Naive thymus-derived CD4-positive, alpha-beta T cell (primary cell): ENCODE data around the gene ADAT2. TPM values are rescaled to one million over a fixed set of nuclear protein-coding genes. Genes with fewer than 3 reads are reported as not detected.

ENCODE experiments used
- ATAC-seq: fragments of 150-1000 bp; cut with Tn5 transposase; 2 replicates; pipeline ENCODE4 v1.10.0; 2021; ENCODE audit warnings: mild to moderate bottlenecking, moderate library complexity
- CTCF ChIA-PET: fragments of 350-600 bp; sonication (Branson Sonifier 250); formaldehyde crosslinking; loops from one replicate; lab custom pipeline; 2021; ENCODE audit warnings: antibody characterized with exemption; lab: Charles Lee
- POLR2A ChIA-PET: fragments of 350-600 bp; sonication (Branson Sonifier 250); formaldehyde crosslinking; loops from one replicate; lab custom pipeline; 2021; ENCODE audit warnings: antibody characterized with exemption, inconsistent platforms; lab: Charles Lee
- DNase-seq, 9 donors: peaks; one replicate each; pipeline versions ENCODE4 v3.0.0 to v3.0.0-alpha.2; 2020 to 2022; ENCODE audit warnings: mixed read lengths in 1 of 9
- H3K27ac ChIP-seq: one replicate; pipeline ENCODE4 v1.7.0; 2013; ENCODE audit warnings: mild to moderate bottlenecking, low read depth, low read length, moderate library complexity
- H3K27me3 ChIP-seq, 2 donors: one replicate each; pipeline ENCODE4 v1.7.0; 2013; ENCODE audit warnings: low read length in 2 of 2, mild to moderate bottlenecking in 2 of 2, moderate library complexity in 2 of 2; ENCODE audit not compliant: control insufficient read depth in 2 of 2, insufficient read depth in 2 of 2
- H3K36me3 ChIP-seq, 3 experiments: 1 replicate in 2 of 3; 2 replicates in 1 of 3; pipeline ENCODE4 v1.7.0; 2013; ENCODE audit warnings: low read length in 3 of 3, mild to moderate bottlenecking in 3 of 3, moderate library complexity in 1 of 3; ENCODE audit not compliant: insufficient read depth in 3 of 3, control insufficient read depth in 2 of 3
- H3K4me1 ChIP-seq, 2 donors: one replicate each; pipeline ENCODE4 v1.7.0; 2013; ENCODE audit warnings: low read length in 2 of 2, mild to moderate bottlenecking in 2 of 2, moderate library complexity in 1 of 2; ENCODE audit not compliant: control insufficient read depth in 2 of 2, insufficient read depth in 2 of 2
- H3K4me3 ChIP-seq: 2 replicates; pipeline ENCODE4 v1.7.0; 2013; ENCODE audit warnings: mild to moderate bottlenecking, low read length
- H3K9me3 ChIP-seq, 3 experiments: 1 replicate in 2 of 3; 2 replicates in 1 of 3; pipeline ENCODE4 v1.7.0; 2013; ENCODE audit warnings: low read length in 3 of 3; ENCODE audit not compliant: control insufficient read depth in 2 of 3
- H3K27ac Mint-ChIP-seq, 9 donors: one replicate each; pipeline ENCODE4 v1.8.0; 2020 to 2022; ENCODE audit warnings: mixed read lengths in 9 of 9, mild to moderate bottlenecking in 8 of 9, moderate library complexity in 5 of 9, inconsistent platforms in 2 of 9
- H3K27me3 Mint-ChIP-seq, 5 donors: one replicate each; pipeline ENCODE4 v1.8.0; 2021 to 2022; ENCODE audit warnings: mixed read lengths in 5 of 5, mild to moderate bottlenecking in 1 of 5
- H3K36me3 Mint-ChIP-seq, 5 donors: one replicate each; pipeline ENCODE4 v1.8.0; 2020 to 2022; ENCODE audit warnings: mixed read lengths in 5 of 5, mild to moderate bottlenecking in 3 of 5, inconsistent platforms in 1 of 5
- H3K4me1 Mint-ChIP-seq, 7 donors: one replicate each; pipeline ENCODE4 v1.8.0; 2020 to 2022; ENCODE audit warnings: mixed read lengths in 7 of 7, mild to moderate bottlenecking in 3 of 7, inconsistent platforms in 1 of 7
- H3K4me3 Mint-ChIP-seq, 10 donors: one replicate each; pipeline ENCODE4 v1.8.0; 2020 to 2022; ENCODE audit warnings: mild to moderate bottlenecking in 10 of 10, mixed read lengths in 10 of 10, moderate library complexity in 6 of 10, inconsistent platforms in 2 of 10
- H3K9me3 Mint-ChIP-seq, 11 donors: one replicate each; pipeline ENCODE4 v1.8.0; 2020 to 2022; ENCODE audit warnings: mixed read lengths in 11 of 11, mild to moderate bottlenecking in 4 of 11, inconsistent platforms in 1 of 11, moderate library complexity in 1 of 11
- intact Hi-C, 2 donors: fragments of 100-400 bp; cut with micrococcal nuclease; formaldehyde crosslinking; loops; one replicate each; pipeline ENCODE4 v1.15.1; 2023
- polyA plus RNA-seq, 2 donors: library from polyadenylated mRNA; unstranded; fragments of 300-500 nt; fragmentation: Illumina TruSeq; gene quantifications; one replicate each; pipeline ENCODE4 v1.2.3, GENCODE V29; 2021
- total RNA-seq, 6 experiments: library from RNA in 5 of 6; stranded (reverse) in 5 of 6; gene quantifications; 1 replicate in 5 of 6; 2 replicates in 1 of 6; pipeline ENCODE4 v1.2.3 and lab custom pipeline; 2021 to 2026

Gene ADAT2
- total and polyA plus RNA-seq, 7 experiments from 2014 or later: 1.2 to 25.8 (median 19.4) TPM

DNA sequence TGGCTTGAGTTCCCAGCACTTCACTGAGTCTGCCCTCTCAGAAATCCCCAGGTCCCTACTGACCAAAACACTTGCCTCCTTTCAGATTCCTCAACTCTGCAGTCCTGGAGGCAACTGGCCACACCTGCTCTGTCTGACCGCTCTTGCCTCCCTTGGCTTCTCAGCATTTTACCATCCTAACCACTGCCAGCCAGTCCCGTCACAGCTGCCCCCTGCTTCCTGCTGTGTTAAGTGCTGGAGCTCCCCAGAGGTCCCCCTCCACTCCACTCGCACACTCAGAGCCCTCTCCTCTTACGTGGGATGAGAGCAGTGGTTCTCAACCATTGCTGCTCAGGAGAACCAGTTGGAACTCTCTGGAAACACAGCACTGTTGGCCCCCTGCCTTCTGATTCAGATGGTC, 20.5 kb downstream of the ADAT2 start:
- Histone ChIP-seq H3K4me3 (no peak overlapping the region), H3K36me3 (peaks cover 0 to 7% (median 0%) of the 10 kb centered on the region in 3 experiments), H3K27ac (no peak overlapping the region), H3K9me3 (no peaks in the 10 kb centered on the region), H3K4me1 (no peaks in the 10 kb centered on the region), H3K27me3 (no peaks in the 10 kb centered on the region)
- no peak for ATAC-seq
- ChIA-PET POLR2A (no interaction called here), CTCF (interaction anchor here (0.7 to 5.1 kb wide), 2 partner anchors 318 to 955 kb away, joined by 3 to 39 read pairs; no protein-coding TSS in a partner anchor)
- H3K27ac Mint-ChIP-seq: peak overlapping the region in 1 of 9 donors; percentile 51
- H3K27me3 Mint-ChIP-seq: no peaks in the 10 kb centered on the region
- peaks cover 3 to 17% (median 6%) of the 10 kb centered on the region in 5 donors for H3K36me3 Mint-ChIP-seq
- intact Hi-C loops: loop anchor here (5.0 kb wide), 2 partner anchors 403 to 483 kb away; partner anchors contain the start of gene HIVEP2 (in 1 of the 2)
- peaks cover 0 to 5% (median 0%) of the 10 kb centered on the region in 7 donors for H3K4me1 Mint-ChIP-seq
- no peaks in the 10 kb centered on the region for H3K9me3 Mint-ChIP-seq
- no peak overlapping the region for H3K4me3 Mint-ChIP-seq
- no peak for DNase-seq

DNA sequence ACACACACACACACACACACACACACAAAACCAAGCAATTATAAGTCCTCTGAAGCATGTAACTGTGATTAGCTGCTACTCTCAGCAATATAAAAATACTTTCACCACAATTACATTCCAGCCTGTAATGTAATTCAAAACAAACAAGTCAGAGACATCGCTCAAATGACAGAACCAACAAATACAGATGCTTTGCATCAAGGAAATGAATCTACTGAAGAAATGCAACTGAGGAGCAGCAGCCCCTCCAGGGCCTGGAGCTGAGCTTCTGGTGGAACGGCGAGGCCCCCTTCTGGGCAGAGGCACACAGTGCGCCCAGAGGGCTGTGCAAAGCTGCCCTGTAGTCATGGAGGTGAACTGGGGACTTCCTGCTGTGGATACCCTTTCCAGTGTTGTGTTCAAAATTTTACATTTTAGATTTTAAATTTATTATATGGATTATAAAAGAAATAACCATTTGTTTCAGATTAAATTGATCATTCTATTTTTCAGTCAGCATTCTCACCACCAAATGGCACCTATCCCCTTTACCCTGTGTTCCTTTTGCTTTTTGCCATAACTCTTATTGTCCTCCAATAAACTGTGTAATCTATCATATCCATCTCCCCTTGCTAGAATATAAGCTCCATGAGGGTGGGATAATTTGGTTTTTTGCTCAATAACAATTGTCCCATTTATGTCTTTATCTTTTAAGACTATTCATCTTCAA, 23.2 kb downstream of the ADAT2 start:
- H3K9me3 Mint-ChIP-seq: no peaks in the 10 kb centered on the region
- H3K27me3 Mint-ChIP-seq: no peaks in the 10 kb centered on the region
- H3K27me3 ChIP-seq: no peaks in the 10 kb centered on the region
- POLR2A ChIA-PET: interaction anchor here (0.6 to 1.2 kb wide), 2 partner anchors 20 to 23 kb away, joined by 3 read pairs; partner anchors contain the start of genes ADAT2 and PEX3
- no peak overlapping the region for H3K4me3 Mint-ChIP-seq
- H3K4me1 Mint-ChIP-seq: peaks cover 0 to 5% (median 0%) of the 10 kb centered on the region in 7 donors
- H3K36me3 ChIP-seq: peaks cover 0 to 5% (median 0%) of the 10 kb centered on the region in 3 experiments
- H3K9me3 ChIP-seq: no peaks in the 10 kb centered on the region
- peak; percentile 99 for ATAC-seq
- DNase-seq: peak; percentile 53 to 80 (median 73)
- H3K27ac Mint-ChIP-seq: peak overlapping the region in 3 of 9 donors; percentile 25 to 75 (median 28)
- H3K36me3 Mint-ChIP-seq: peaks cover under 1 to 9% (median 5%) of the 10 kb centered on the region in 5 donors
- H3K27ac ChIP-seq: no peak overlapping the region
- intact Hi-C loops: loop anchor here (1.0 to 5.0 kb wide), 8 partner anchors 194 to 1280 kb away; partner anchors contain the start of genes HIVEP2 (in 1 of the 2), NMBR (in 1 of the 2) and VTA1 (in 1 of the 2)
- CTCF ChIA-PET: interaction anchor here (0.5 to 5.1 kb wide), 16 partner anchors 9 to 955 kb away, joined by 3 to 39 read pairs (median 4); no protein-coding TSS in a partner anchor
- no peaks in the 10 kb centered on the region for H3K4me1 ChIP-seq
- H3K4me3 ChIP-seq: no peak overlapping the region

DNA sequence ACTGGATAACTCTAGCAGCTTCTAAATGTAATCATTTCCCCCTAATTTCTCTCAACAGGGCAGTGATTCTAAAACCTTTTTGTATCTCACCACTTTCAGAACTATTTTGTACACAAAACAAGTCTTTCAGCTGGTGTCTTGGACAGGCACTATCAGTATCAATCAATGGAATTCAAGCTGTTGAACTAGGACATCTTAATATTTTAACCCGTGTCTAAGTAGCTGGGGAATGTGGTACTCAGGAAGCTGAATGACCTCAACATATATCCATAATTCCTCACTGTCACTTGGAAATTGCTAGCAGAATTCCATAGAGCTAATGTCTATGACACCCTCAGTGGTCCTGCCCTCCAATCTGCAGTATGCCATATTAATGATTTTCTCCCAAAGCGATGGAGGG, 24.5 kb downstream of the ADAT2 start:
- Histone ChIP-seq H3K27ac (no peak overlapping the region), H3K36me3 (no peaks in the 10 kb centered on the region), H3K27me3 (no peaks in the 10 kb centered on the region), H3K4me1 (no peaks in the 10 kb centered on the region), H3K4me3 (no peak overlapping the region), H3K9me3 (no peaks in the 10 kb centered on the region)
- ChIA-PET CTCF (interaction anchor here (0.6 to 5.1 kb wide), 10 partner anchors 11 to 1152 kb away, joined by 3 to 39 read pairs (median 3); no protein-coding TSS in a partner anchor), POLR2A (no interaction called here)
- Mint-ChIP-seq H3K9me3 (no peaks in the 10 kb centered on the region), H3K4me3 (no peak overlapping the region), H3K4me1 (peaks cover 0 to 5% (median 0%) of the 10 kb centered on the region in 7 donors), H3K27me3 (no peaks in the 10 kb centered on the region), H3K36me3 (peaks cover 0 to 8% (median 4%) of the 10 kb centered on the region in 5 donors), H3K27ac (no peak overlapping the region)
- ATAC-seq: no peak
- intact Hi-C loops: loop anchor here (2.0 to 5.0 kb wide), 3 partner anchors 399 to 1279 kb away; partner anchors contain the start of genes HIVEP2 (in 1 of the 2), NMBR (in 1 of the 2) and VTA1 (in 1 of the 2)
- no peak for DNase-seq

DNA sequence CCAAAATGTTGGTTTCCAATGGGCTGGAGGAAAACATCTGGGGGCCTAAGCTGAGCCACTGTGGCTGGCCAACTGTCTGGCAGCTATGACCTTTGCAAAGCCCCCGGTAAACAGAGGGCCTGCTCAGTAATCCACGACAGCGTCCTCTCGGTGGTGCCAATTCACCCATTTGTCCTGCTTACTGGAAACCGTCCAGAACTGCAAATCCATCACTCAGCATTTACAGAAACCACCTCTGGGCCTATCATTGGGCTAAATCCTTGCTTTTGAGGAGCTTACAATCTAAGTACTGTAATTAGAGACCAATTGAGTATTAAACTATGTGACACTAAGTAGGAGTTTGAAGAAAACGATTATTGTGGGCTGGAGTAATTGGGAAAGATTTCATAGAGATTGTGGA, 31.0 kb downstream of the ADAT2 start:
- Mint-ChIP-seq H3K27ac (no peak overlapping the region), H3K4me1 (no peaks in the 10 kb centered on the region), H3K9me3 (no peaks in the 10 kb centered on the region), H3K27me3 (no peaks in the 10 kb centered on the region), H3K4me3 (no peak overlapping the region), H3K36me3 (peaks cover 3 to 19% (median 5%) of the 10 kb centered on the region in 5 donors)
- ChIA-PET CTCF (no interaction called here), POLR2A (no interaction called here)
- Histone ChIP-seq H3K36me3 (no peaks in the 10 kb centered on the region), H3K27ac (no peak overlapping the region), H3K4me1 (no peaks in the 10 kb centered on the region), H3K27me3 (no peaks in the 10 kb centered on the region), H3K4me3 (no peak overlapping the region), H3K9me3 (no peaks in the 10 kb centered on the region)
- ATAC-seq (no peak), DNase-seq (no peak)
- intact Hi-C loops: no loop called here

DNA sequence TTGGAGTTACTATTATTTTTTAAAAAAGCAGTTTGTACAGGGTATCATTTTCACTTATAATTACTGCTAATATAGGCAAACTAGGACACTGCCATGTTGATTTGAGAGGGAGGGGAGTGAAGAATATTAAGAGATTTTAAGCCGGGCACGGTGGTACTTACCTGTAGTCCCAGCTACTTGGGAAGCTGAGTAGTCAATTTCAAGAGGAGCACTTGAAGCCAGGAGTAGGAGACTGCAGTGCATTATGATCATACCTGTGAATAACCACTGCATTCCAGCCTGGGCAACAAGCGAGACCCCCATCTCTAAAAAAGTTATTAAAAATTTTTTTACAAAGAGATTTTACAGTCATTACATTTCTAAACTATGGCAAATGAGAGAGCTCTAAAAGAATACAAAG, 35.7 kb downstream of the ADAT2 start:
- POLR2A ChIA-PET: no interaction called here
- no peaks in the 10 kb centered on the region for H3K9me3 ChIP-seq
- Mint-ChIP-seq H3K27ac (no peak overlapping the region), H3K36me3 (peaks cover 0 to 8% (median 5%) of the 10 kb centered on the region in 5 donors), H3K4me3 (no peak overlapping the region), H3K9me3 (peaks cover 0 to 2% (median 0%) of the 10 kb centered on the region in 11 donors), H3K4me1 (no peaks in the 10 kb centered on the region), H3K27me3 (no peaks in the 10 kb centered on the region)
- H3K27me3 ChIP-seq: no peaks in the 10 kb centered on the region
- H3K4me3 ChIP-seq: no peak overlapping the region
- intact Hi-C loops: no loop called here
- no peak for DNase-seq
- CTCF ChIA-PET: no interaction called here
- no peaks in the 10 kb centered on the region for H3K36me3 ChIP-seq
- no peak for ATAC-seq
- no peaks in the 10 kb centered on the region for H3K4me1 ChIP-seq
- H3K27ac ChIP-seq: no peak overlapping the region

DNA sequence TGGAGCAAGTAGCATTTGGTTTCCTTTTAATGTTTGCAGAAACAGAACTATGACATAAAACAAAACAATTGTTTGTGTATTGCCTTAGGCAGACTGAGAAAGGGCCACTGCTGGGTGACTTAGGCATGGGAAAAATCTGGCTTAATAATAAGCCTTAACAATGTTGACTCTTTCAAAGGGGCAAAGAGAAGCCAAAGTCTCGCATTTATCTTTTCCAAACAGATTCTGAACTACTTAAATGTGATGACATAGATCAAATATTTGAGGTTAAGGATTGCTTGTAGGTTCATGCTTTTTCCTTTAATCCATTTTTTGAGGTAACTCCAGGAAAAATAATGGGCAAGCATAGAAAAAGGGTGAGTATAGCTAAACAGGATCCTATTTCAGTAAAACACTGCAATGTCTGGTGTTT, 39.6 kb downstream of the ADAT2 start:
- no peaks in the 10 kb centered on the region for H3K9me3 ChIP-seq
- H3K4me3 Mint-ChIP-seq: no peak overlapping the region
- H3K27ac ChIP-seq: no peak overlapping the region
- peaks cover 0 to 3% (median 1%) of the 10 kb centered on the region in 5 donors for H3K36me3 Mint-ChIP-seq
- H3K4me3 ChIP-seq: no peak overlapping the region
- ChIA-PET CTCF (interaction anchor here (1.0 kb wide), 1 partner anchor 16 kb away, joined by 8 read pairs; no protein-coding TSS in a partner anchor), POLR2A (no interaction called here)
- peaks cover 0 to 10% (median 0%) of the 10 kb centered on the region in 11 donors for H3K9me3 Mint-ChIP-seq
- intact Hi-C loops: no loop called here
- peaks cover 0 to 6% (median 4%) of the 10 kb centered on the region in 5 donors for H3K27me3 Mint-ChIP-seq
- ATAC-seq: no peak
- DNase-seq: no peak
- H3K4me1 ChIP-seq: no peaks in the 10 kb centered on the region
- H3K27me3 ChIP-seq: no peaks in the 10 kb centered on the region
- H3K4me1 Mint-ChIP-seq: no peaks in the 10 kb centered on the region
- H3K36me3 ChIP-seq: no peaks in the 10 kb centered on the region
- no peak overlapping the region for H3K27ac Mint-ChIP-seq
